Fibroblast of the conjunctiva (primary cell): ENCODE data around the gene PRR14L.
"Not testable (repeated sequence)": the region's sequence is repeated elsewhere in the genome, so short reads cannot be mapped to it uniquely, and the experiment has no call there.

Source experiments
- DNase-seq: peaks from one replicate; pipeline ENCODE4 v3.0.0-alpha.2; 2010; ENCODE audit warnings: low read depth

Gene PRR14L

GRCh38 chr22:31740314-31740713 is 9.6 kb downstream of the PRR14L start:
- DNase-seq, result not testable (repeated sequence)

GRCh38 chr22:31739795-31740201 is 10.1 kb downstream of the PRR14L start:
- DNase-seq, result no peak

GRCh38 chr22:31738566-31738965 is 11.4 kb downstream of the PRR14L start:
- DNase-seq, result no peak

GRCh38 chr22:31737932-31738331 is 12.0 kb downstream of the PRR14L start:
- DNase-seq, result no peak

- no peak for DNase-seq
These were observed 13.5 kb downstream of the PRR14L start for GRCh38 chr22:31736458-31736857.

- DNase-seq, result no peak
These were observed 15.4 kb downstream of the PRR14L start for GRCh38 chr22:31734512-31734911.

- DNase-seq, result no peak
These were observed 16.3 kb downstream of the PRR14L start for GRCh38 chr22:31733580-31734079.

- no peak for DNase-seq
These were observed 17.7 kb downstream of the PRR14L start for GRCh38 chr22:31732089-31732829.

- DNase-seq, result no peak
These were observed 19.6 kb downstream of the PRR14L start for GRCh38 chr22:31730344-31730711.

GRCh38 chr22:31728857-31729256 is 21.1 kb downstream of the PRR14L start:
- DNase-seq, result no peak

- no peak for DNase-seq
These were observed 23.2 kb downstream of the PRR14L start for GRCh38 chr22:31726692-31727091.

GRCh38 chr22:31723723-31724122 is 26.2 kb downstream of the PRR14L start:
- no peak for DNase-seq

- DNase-seq, result no peak
These were observed 30.0 kb downstream of the PRR14L start for GRCh38 chr22:31719850-31720471.

- DNase-seq, result no peak
These were observed 34.7 kb downstream of the PRR14L start for GRCh38 chr22:31715147-31715778.

- DNase-seq, result not testable (repeated sequence)
These were observed 38.7 kb downstream of the PRR14L start for GRCh38 chr22:31711226-31711625.

- DNase-seq, result no peak
These were observed 42.4 kb downstream of the PRR14L start for GRCh38 chr22:31707519-31707918.

- no peak for DNase-seq
These were observed 54.5 kb downstream of the PRR14L start for GRCh38 chr22:31695423-31695822.

- not testable (repeated sequence) for DNase-seq
These were observed 55.9 kb downstream of the PRR14L start for GRCh38 chr22:31694046-31694445.

- no peak for DNase-seq
These were observed 57.6 kb downstream of the PRR14L start for GRCh38 chr22:31692186-31692886.

- DNase-seq, result no peak
These were observed 58.5 kb downstream of the PRR14L start for GRCh38 chr22:31691408-31691807.

- DNase-seq, result no peak
These were observed 66.5 kb downstream of the PRR14L start for GRCh38 chr22:31683181-31684105.
